Transverse colon (tissue), 3 donors: ENCODE measurements around the gene GALNT2.

Experiments
- EP300 ChIP-seq: sonication (generic); formaldehyde crosslinking; IDR thresholded peaks from one replicate; pipeline ENCODE4 v1.6.1; 2017; ENCODE audit warnings: antibody characterized with exemption, low read depth
- POLR2A ChIP-seq: fragments of 450-650 bp; IDR thresholded peaks from one replicate; pipeline ENCODE4 v1.6.1; 2016; ENCODE audit warnings: antibody characterized with exemption, mild to moderate bottlenecking, moderate library complexity
- TF ChIP-seq, protein P1 (sequence below), 5 experiments: fragments of 200-600 bp in 3 of 5; fragments of 450-650 bp in 2 of 5; sonication (generic) in 3 of 5; IDR thresholded peaks; 1 replicate in 2 of 5; 2 replicates in 3 of 5; pipeline ENCODE4 v1.5.1; 2016 to 2017; ENCODE audit warnings: antibody characterized with exemption in 5 of 5, inconsistent platforms in 3 of 5, mild to moderate bottlenecking in 2 of 5, moderate library complexity in 1 of 5

DNA sequence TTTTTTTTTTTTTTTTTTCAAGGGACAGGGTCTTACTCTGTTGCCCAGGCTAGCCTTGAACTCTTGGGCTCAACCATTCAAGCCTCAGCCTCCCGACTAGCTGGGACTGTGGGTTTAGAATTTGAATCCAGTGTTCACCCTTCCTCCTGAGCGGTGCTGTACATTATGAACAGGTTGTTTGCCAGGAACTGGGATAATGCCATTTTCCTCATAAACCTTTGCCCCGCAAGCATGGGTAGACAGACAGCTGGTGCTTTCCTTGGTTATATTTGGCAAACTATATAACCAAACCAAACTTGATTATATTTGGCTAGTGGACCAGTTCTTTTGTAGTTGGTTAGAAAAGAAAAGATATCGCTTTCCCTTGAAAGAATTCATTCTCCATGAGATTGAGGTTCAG, 54.9 kb downstream of the GALNT2 start:
- TF ChIP-seq, protein P1, sequence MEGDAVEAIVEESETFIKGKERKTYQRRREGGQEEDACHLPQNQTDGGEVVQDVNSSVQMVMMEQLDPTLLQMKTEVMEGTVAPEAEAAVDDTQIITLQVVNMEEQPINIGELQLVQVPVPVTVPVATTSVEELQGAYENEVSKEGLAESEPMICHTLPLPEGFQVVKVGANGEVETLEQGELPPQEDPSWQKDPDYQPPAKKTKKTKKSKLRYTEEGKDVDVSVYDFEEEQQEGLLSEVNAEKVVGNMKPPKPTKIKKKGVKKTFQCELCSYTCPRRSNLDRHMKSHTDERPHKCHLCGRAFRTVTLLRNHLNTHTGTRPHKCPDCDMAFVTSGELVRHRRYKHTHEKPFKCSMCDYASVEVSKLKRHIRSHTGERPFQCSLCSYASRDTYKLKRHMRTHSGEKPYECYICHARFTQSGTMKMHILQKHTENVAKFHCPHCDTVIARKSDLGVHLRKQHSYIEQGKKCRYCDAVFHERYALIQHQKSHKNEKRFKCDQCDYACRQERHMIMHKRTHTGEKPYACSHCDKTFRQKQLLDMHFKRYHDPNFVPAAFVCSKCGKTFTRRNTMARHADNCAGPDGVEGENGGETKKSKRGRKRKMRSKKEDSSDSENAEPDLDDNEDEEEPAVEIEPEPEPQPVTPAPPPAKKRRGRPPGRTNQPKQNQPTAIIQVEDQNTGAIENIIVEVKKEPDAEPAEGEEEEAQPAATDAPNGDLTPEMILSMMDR (IDR thresholded peaks at IDR 0.05) = no peak
- TF ChIP-seq POLR2A (no peak), EP300 (no peak)
